HG03175 (cell line): Measurements from ENCODE around the gene DUOX1.

Source experiments
- ATAC-seq: cut with Tn5 transposase; IDR thresholded peaks from one replicate; pipeline ENCODE4 v1.9.1; 2021; ENCODE audit warnings: mild to moderate bottlenecking, moderate library complexity; ENCODE audit not compliant: unreplicated experiment

The DUOX1 gene

GRCh38 chr15:45185903-45186770 is 56.3 kb downstream of the DUOX1 start:
- ATAC-seq: no peak

- no peak for ATAC-seq
Measured at GRCh38 chr15:45186771-45187577, 57.2 kb downstream of the DUOX1 start.

- ATAC-seq: no peak
Measured at GRCh38 chr15:45187578-45187893, 57.7 kb downstream of the DUOX1 start.

- no peak for ATAC-seq
Measured at GRCh38 chr15:45187894-45188830, 58.4 kb downstream of the DUOX1 start, which contains the start of gene SHF. TSS of gene SHF (minus strand) at chr15:45187966. CDS start at chr15:45187951, 15 bp downstream.

GRCh38 chr15:45197512-45197911 is 67.7 kb downstream of the DUOX1 start:
- ATAC-seq: no peak

GRCh38 chr15:45198337-45199135 is 68.7 kb downstream of the DUOX1 start:
- ATAC-seq: peak; percentile 63

GRCh38 chr15:45199136-45199810 is 69.5 kb downstream of the DUOX1 start:
- peak; percentile 15 for ATAC-seq

- ATAC-seq: peak; percentile 49
Measured at GRCh38 chr15:45200001-45200798, 70.4 kb downstream of the DUOX1 start.

GRCh38 chr15:45200799-45201556 is 71.2 kb downstream of the DUOX1 start:
- ATAC-seq: peak; percentile 12

GRCh38 chr15:45201557-45201859 is 71.7 kb downstream of the DUOX1 start:
- no peak for ATAC-seq

GRCh38 chr15:45201869-45202268 is 72.1 kb downstream of the DUOX1 start:
- no peak for ATAC-seq

- no peak for ATAC-seq
Measured at GRCh38 chr15:45203182-45203581, 73.4 kb downstream of the DUOX1 start.

- ATAC-seq: no peak
Measured at GRCh38 chr15:45205192-45205591, 75.4 kb downstream of the DUOX1 start.

GRCh38 chr15:45212493-45212892 is 82.7 kb downstream of the DUOX1 start:
- no peak for ATAC-seq
